ENCODE results near the gene RNF207. TPM values are rescaled to one million over a fixed set of nuclear protein-coding genes. Genes with fewer than 3 reads are reported as not detected.

Gene RNF207
- total RNA-seq, 4 donors from 2014 or later, result 2.1 to 41.1 (median 20.5) TPM

DNA sequence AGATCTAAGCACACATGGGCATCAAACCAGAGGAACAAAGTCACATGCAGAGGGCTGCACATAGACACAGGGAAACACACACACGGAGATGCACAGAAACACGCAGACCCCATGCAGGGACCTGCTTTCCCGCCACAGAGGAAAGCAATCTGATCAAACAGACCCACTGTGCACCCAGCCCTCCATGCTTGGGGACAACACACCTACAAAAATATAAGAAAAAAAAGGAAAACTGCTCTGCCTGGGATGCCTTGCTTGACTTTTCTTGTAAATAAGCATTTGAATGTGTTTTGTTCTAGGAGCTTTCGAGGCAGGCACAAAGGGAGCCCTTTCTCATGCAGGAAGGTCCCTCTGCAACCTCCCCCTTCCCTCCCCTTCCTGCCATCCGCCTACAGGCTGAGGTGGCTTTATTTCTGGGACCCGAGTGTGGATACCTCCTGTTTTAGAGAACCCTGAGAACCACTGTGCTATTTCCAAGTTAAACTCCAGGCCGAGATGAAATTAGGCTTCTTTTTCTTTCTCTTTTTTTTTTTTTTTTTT, 33.4 kb downstream of the RNF207 start:
- TF ChIP-seq, protein P1, sequence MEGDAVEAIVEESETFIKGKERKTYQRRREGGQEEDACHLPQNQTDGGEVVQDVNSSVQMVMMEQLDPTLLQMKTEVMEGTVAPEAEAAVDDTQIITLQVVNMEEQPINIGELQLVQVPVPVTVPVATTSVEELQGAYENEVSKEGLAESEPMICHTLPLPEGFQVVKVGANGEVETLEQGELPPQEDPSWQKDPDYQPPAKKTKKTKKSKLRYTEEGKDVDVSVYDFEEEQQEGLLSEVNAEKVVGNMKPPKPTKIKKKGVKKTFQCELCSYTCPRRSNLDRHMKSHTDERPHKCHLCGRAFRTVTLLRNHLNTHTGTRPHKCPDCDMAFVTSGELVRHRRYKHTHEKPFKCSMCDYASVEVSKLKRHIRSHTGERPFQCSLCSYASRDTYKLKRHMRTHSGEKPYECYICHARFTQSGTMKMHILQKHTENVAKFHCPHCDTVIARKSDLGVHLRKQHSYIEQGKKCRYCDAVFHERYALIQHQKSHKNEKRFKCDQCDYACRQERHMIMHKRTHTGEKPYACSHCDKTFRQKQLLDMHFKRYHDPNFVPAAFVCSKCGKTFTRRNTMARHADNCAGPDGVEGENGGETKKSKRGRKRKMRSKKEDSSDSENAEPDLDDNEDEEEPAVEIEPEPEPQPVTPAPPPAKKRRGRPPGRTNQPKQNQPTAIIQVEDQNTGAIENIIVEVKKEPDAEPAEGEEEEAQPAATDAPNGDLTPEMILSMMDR (IDR thresholded peaks at IDR 0.05), result no peak
- no peak for TF ChIP-seq POLR2A (IDR thresholded peaks at IDR 0.05)
- Histone ChIP-seq H3K9me3 (no peaks in the 10 kb centered on the region), H3K4me3 (no peak overlapping the region), H3K4me1 (peaks cover 7 to 19% of the 10 kb centered on the region in 2 donors), H3K36me3 (no peaks in the 10 kb centered on the region), H3K27me3 (peaks cover 16 to 26% of the 10 kb centered on the region in 2 donors), H3K27ac (no peak overlapping the region)
- intact Hi-C loops (cut with DNase I; ENCODE audit: low total_unique reads), result no loop called here
- no peak for DNase-seq

DNA sequence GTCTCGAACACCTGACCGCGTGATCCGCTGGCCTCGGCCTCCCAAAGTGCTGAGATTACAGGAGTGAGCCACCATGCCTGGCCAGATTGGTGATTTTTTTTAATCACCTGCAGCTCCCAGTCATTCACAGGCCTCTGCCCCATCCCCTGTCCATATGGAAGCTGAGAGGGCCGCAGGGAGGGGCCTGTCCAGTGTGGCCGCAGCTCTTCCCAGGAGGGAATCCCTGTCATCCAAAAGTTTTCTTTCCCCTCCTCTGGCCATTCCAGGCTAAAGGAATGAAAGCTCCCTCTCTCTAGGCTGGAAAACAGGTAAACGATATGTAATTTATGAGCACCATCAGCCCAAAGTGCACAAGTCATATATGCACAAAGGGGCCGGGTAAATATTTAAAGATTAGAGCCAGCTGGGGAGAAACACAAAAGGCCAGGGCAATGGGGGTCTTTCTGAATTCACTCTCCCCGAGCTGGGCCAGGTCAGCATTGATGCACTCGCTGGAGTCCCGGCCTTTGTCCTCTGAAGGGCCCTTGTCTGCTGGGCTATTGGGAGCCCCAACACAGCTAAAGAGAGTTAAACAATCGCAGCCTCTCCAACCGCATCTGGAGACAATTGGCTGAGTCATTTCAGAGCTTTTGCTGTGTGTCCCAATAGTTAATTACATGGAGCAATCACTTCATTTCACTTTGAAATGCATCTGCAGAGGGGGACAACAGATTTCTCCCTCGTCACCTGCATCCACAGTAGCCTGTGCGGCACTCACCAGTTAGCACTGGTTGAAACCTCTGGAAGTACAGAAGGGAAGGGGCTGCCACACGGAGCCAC, 34.2 kb downstream of the RNF207 start:
- H3K27ac ChIP-seq, result no peak overlapping the region
- no peaks in the 10 kb centered on the region for H3K36me3 ChIP-seq
- TF ChIP-seq, protein P1 (IDR thresholded peaks at IDR 0.05), result no peak
- no peak for TF ChIP-seq POLR2A (IDR thresholded peaks at IDR 0.05)
- H3K27me3 ChIP-seq, result peaks cover 16 to 30% of the 10 kb centered on the region in 2 donors
- H3K4me3 ChIP-seq, result no peak overlapping the region
- no peaks in the 10 kb centered on the region for H3K9me3 ChIP-seq
- H3K4me1 ChIP-seq, result peaks cover 0 to 11% of the 10 kb centered on the region in 2 donors
- DNase-seq, result no peak
- intact Hi-C loops (cut with DNase I; ENCODE audit: low total_unique reads), result no loop called here

DNA sequence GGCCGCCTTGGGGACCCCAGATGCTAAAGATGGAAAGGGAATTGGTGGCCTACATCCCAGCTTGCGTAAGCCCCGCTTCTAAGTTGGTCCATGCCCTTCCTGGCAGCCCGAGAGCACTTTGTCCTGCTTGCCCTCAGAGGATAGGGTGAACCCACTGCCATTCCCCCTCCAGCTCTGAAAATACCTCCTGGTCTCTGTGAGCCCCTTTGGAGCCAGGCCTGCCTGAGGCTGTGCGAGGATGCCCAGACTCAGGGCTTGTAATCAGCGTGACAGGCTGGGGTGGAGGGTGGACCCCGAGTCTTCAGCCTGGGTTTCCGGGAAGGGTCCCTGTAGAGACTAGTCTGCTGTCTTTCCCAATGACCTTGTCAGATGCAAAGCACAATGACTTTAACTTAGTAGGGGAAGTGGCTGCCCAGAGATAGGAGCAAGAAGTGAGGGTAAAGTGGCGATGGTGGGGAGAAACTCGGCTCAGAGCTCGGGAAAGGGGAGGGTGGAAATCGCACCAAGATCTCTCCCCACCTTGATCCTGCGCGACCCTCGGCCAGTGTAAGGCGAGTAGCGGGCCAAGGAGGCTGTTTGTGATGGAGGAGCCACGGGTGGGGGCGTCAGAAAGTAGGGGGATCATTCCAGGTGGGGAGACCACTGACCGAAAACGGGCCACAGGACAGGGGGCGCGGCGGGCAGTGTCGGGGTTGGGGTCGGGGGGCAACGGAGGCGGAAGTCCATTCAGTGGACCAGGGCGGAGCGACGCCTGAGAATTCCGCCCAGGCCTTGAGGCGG, 35.4 kb downstream of the RNF207 start:
- TF ChIP-seq POLR2A (IDR thresholded peaks at IDR 0.05), result no peak
- TF ChIP-seq, protein P1 (IDR thresholded peaks at IDR 0.05), result no peak
- H3K9me3 ChIP-seq, result no peaks in the 10 kb centered on the region
- no peak overlapping the region for H3K27ac ChIP-seq
- intact Hi-C loops (cut with DNase I; ENCODE audit: low total_unique reads), result no loop called here
- peaks cover 27 to 36% of the 10 kb centered on the region in 2 donors for H3K27me3 ChIP-seq
- DNase-seq, result no peak
- no peak overlapping the region for H3K4me3 ChIP-seq
- H3K36me3 ChIP-seq, result no peaks in the 10 kb centered on the region
- H3K4me1 ChIP-seq, result peaks cover 0 to 11% of the 10 kb centered on the region in 2 donors

- no peak for TF ChIP-seq POLR2A (IDR thresholded peaks at IDR 0.05)
- TF ChIP-seq, protein P1 (IDR thresholded peaks at IDR 0.05), result no peak
- DNase-seq, result no peak
- Histone ChIP-seq H3K27me3 (peaks cover 30 to 36% of the 10 kb centered on the region in 2 donors), H3K4me3 (no peak overlapping the region), H3K9me3 (no peaks in the 10 kb centered on the region), H3K4me1 (peaks cover 0 to 11% of the 10 kb centered on the region in 2 donors), H3K36me3 (no peaks in the 10 kb centered on the region), H3K27ac (no peak overlapping the region)
- intact Hi-C loops (cut with DNase I; ENCODE audit: low total_unique reads), result no loop called here
Observed at GRCh38 chr1:6241887-6242740, 36.2 kb downstream of the RNF207 start.
